ENCODE measurements around the gene ENTR1.
"Not testable (repeated sequence)": the region's sequence is repeated elsewhere in the genome, so short reads cannot be mapped to it uniquely, and the experiment has no call there.

The ENTR1 gene

DNA sequence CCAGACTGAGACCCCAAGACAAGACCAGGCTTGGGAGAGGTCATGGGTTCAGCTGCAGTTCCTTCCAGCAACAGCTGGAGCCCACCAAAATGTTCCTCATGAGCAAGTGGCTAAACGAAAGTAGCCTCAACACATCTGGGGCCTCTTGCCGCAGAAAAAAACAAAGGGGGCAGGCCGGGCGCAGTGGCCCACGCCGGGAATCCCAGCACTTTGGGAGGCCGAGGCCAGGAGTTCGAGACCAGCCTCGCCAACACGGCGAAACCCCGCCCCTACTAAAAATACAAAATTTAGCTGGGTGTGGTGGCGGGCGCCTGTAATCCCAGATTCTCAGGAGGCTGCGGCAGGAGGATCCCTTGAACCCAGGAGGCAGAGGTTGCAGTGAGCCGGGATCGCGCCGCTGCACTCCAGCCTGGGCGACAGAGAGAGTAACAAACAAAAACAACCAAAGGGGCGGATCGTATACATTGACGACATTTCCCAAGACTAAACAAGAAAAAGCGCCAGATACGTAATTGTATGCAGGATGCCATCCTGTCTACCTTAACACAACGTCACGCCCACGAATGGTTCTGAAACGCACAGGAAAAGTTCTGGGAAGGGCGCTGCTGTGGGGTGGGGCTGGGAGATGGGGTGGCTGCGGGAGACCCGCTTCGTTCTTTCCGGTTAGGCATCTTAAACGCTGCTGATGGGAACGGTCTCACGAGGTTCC is 27.6 kb upstream of the ENTR1 start:
- DNase-seq: peak in 1 of 2 donors; percentile 23

DNA sequence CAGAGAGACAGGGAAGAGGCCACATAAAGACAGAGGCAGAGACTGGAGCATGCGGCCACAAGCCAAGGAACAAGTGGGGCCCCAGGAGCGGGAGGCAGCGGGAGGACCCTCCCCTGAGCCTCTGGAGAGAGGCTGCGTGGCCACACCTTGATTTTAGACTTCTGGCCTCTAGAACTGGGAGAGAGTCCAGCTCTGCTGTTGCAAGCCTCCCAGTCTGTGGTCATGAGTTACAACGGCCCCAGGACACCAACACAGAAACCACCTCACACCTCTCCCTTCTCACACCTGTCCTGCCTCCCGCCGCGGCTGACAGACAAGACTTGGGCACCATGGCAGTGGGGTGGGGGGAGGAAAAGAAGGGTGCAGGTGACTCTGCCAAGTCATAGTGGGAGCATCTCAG is 27.0 kb upstream of the ENTR1 start:
- DNase-seq: no peak

DNA sequence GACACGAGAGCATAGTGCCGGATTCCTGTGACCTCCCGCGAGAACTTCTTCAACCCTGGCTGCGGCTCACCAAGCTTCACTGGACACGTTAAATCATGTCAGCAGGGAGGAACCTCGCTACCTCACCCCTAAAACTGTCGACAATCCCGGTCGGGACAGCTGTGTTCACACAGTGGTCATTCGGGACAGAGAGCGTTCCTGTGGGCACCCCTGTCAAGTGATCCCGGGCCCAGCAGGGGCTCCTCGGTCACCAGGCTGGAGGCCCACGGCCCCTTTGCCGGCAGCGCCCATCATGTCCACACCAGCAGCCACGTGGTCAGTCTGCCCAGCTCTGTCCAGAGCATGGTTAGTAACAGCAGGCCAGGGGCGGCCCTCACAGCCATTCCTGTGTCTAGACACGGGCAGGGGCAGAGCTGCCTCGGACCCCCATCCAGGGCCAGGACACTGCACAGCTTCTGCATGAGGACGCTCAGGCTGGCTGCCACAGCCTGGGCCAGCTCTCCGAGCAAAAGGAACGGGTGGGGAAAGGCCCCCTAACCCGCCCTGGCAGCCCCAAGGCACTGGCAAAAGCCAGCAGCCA is 25.7 kb upstream of the ENTR1 start:
- DNase-seq: no peak

DNA sequence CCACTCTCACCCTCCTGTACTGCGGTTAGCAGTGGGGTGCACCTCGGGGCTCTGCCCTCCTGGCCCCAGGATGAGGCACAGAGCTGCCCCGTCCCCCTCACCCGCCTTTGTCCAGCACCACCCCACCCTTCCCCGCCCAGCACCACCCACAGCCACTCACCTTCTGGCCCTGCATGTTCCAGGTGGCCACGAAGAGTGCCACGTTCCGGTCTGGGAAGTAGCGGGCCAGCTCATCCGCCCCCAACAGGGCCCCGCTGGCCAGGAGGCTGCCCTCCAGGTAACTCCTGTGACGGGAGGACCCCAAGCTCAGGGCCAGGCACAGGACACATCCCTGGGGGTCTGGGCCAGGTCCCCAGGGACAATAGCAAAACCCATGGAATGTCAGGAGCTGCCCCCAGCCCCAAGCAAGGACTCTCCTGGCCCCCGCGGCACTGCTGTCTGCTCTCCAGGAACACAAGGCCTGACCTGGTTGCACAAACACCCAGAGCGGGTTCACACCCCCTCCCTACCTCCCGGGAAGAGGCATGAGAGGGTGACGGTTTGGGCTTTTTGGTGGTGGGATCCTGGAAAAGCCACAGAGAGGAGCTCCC is 24.3 kb upstream of the ENTR1 start:
- no peak for DNase-seq

DNA sequence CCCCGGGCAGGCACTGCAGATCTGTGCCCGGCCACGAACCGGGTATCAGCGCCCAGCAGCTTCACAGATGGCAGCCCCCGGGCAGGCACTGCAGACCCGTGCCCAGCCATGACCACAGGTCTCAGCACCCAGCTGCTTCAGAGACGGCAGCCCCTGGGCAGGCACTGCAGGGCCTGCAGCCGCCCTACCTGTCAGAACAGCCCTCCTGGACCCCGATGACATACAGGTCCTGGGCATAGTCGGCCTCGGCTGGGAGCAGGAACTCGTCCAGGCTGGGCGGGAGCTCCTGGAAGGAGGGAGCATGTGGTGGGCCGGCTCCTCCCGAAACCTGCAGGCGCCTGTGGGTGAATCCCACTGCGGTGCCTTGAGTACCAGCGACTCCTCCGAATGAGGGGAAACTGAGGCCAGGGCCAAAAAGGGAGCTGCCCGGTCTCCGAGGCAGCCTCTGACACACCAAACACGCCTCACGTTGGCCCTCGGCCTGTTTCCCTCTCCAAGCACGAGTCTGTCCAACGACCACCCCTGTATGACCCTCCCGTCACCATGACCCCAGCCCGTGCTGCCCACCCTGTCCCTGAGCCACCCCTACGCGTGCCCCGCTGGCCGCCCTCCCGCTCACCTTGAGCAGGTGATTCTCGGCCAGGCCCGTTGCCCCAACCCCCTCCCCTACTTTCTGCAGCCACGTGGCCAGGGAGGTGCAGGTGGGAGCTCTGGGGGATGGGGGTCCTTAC is 23.6 kb upstream of the ENTR1 start:
- DNase-seq: no peak

DNA sequence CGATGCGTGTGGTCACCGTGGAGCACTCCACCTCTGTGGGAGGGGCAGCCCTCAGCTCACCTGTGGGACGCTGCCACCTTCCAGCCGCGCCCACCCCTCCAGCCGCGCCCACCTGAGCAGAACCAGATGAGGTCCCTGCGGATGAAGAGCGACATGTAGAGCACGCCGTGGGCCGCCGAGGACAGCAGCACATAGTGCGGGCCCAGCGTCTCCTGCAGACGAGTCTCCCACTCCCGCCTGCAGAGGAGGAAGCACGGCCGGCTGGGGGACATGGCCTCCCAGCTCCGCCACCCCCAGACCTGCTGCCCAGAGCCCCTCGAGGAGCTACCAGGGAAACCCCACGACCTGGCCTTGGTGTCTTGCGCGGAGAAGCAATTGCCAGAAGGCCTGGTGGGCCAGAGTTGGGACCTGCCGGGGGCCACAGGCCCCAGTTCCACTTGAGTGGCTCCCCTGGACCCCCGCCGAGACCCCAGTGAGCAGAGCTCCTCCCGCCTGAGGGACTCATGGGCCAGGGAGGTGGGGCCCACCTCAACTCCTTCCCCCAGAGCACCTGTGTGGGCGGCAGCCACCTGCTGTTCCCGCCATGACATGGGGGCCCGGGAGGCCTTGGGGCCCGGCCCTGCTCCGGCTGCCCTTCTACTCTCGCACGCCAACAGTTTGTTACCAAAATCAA is 22.8 kb upstream of the ENTR1 start:
- DNase-seq: no peak

DNA sequence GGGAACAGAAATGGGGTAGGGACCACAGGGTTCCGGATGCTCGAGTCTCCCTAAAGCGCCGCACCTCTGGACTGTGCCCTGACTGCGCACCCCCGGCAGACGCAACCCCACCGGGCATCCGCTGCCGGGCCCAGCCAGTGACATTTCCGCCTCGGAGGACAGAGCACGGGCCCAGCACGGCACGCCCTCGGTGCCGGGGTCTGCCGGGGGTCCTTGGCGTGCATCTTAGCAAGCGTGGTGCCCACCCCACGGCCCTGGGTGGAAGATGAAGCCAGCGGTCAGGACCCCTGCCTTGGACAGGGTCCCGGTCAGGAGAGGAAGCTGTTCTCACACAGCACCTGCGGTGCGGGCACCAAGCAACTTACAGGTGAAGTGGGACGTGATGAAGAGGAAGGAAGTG is 22.2 kb upstream of the ENTR1 start:
- no peak for DNase-seq

DNA sequence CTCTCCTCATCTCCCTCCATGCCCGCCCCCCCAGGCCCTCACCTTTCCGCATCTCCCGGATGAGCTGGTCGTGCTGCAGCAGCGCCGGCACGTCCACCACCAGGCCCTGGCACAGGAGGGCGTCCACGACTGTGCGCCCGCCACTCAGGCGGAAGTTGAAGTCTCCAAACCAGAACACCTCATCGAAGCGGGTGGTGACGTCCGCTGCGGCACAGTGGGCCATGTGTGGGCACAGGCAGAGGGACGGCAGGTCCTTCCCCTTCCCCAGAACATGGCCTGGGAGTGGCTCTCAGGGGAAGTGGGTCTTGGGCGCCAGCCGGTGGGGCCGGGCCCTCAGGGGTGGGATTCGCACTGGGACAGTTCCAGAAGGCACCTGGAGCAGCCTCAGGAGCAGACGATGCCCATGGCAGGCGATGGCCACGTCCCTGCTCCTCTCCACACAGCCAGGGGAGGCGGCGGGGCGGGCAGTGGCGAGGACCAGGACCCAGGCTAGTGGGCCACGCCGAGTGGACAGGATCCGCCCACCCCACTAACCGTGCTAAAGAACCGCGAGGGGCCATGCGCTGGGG is 21.5 kb upstream of the ENTR1 start:
- DNase-seq: no peak

DNA sequence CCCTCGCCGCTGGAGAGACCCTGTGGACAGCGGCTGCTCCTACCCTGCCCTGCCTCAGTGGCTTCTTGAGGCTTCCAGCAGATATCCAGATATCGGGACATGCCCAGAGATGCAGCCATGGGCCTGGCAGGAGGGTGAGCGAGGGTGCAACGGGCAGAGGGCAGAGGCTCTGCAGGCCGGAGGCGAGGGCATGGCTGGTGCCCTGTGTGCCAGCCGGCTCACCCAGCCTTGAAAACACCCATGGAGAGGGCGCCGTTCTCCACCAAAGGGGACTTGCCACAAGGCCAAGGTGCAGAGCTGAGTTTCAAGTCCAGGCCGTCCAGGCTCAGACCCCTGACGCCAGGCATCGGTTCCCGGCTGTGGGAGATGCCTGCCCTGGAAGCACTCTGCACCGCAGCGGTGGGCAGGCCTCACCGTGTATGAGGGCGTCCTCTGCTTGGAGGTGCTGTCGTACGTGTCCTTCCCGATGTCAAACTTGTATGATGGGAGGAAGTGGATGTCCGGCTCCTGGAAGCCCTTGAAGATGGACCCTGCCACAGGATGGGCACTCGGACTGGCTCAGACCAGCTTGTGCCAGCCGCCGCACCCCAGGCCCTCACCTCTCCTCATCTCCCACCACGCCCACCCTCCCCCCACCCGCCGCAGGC is 20.3 kb upstream of the ENTR1 start:
- DNase-seq: no peak

DNA sequence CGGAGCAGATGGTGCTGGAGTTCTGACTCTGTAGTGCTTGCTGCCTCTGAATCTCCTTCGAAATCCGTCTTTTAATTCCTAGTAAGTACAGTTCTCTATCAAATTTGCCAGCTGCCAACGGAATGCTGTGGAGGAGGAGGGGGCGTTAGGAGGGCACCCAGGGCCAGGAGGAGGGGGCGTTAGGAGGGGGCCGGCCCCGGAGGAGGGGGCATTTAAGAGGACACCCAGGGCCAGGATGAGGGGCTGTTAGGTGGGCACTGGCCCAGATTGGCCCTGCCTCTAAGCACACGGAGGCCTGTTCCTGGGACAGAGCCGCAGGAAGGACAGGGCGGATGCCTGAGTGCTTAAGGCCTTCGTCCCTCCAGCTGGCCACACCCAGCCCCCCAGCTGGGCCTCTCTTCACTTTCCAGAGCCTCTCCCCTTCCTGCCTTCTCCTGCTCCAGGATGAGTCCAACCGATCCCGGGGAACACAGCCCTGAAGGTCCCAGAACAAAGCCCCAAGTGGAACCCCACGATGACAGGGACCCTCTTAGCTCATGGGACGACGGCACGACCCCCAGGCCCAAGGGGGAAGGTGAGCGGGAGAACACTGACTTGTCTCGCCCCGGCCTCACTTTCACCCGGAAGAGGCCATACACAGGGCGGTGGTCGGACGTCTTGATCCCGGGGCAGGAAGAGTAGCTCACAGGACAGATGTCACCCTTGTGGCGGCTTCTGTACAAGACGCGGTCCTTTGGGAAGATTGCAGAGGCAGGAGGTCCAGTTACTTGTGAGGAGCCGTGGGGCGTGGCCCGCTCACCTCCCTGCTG is 19.5 kb upstream of the ENTR1 start:
- no peak for DNase-seq

DNA sequence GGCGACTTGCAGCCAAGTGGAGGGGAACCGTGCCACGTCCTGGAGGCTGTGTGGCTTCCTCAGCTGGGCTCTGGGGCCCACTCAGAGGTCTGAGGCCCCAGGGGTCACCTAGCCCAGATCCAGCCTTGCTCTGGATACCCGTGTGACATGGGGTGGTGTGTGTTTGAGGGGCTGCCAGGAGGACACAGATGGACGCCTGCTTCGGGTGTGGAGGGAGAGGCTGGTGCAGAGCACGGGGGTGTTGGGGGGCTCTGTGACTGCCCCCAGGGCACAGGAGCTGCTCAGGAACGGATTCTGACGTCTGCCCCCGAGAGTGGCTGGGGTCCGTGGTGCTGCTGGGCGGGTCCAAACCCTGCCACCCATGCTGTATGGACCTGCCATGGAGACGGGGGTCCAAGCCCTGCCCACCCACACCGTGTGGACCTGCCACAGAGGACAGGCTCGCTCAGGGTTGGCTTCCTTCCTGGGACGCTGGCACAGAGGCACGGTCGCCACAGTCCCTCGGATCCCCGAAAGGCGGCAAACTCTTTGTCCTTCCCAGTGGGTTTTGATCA is 18.7 kb upstream of the ENTR1 start:
- DNase-seq: no peak

DNA sequence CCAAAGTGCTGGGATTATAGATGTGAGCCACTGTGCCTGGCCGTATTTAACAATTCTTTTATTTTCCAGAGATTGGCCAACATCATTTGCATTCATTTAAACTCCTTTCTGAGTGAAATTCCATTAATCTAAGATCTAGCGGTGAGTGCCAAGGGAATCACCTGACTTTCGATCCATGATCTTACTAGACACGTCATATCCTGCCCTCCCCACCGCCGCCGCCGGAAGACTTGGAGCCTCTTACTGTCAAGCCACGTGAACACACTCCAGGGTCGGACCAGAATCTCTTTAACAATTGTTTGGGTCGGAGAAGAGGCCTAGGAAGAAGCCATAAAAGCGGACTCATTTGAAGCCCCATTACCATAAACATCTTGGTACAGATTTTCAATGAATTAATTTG is 16.4 kb upstream of the ENTR1 start:
- no peak for DNase-seq

DNA sequence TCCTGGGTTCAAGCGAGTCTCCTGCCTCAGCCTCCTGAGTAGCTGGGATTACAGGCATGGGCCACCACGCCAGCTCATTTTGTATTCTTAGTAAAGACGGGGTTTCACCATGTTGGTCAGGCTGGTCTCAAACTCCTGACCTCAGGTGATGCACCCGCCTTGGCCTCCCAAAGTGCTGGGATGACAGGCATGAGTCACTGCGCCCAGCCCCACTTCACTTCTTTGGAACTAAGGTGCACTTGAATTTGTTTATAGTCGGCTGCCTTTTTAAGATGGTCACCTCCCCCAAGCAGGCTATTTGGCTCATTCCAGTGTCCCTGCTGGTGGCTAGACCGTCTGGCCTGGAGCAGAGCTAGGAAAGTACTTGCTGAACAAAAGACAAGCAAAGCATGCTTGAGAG is 15.0 kb upstream of the ENTR1 start:
- not testable (repeated sequence) for DNase-seq

DNA sequence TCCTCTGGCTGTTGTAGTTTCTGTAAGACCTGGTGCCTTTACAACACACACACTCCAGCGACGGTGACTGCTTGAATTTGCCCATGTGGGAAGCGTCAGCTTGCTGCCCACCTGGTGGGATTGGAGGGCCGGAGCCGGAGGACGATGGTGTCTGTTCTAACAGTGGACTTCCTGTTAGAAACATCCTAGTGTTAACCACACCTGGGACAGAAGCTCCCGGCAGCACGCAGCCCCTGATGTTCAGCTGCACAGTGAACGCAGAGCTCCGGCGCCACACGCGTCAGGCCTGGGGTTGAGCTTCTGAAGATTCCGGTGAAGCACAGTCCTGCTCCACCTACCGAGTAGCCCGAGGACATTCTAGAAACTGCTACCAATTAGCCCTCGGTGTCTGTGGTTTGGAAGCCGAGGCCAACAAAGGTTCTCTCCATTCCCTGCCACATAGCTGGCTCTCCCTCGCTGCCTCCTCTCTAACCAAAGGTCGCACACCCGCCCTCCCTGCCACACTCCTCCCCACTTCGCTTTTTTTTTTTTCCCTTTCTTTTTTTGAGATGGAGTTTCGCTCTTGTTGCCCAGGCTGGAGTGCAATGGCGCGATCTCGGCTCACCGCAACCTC is 14.4 kb upstream of the ENTR1 start:
- no peak for DNase-seq

DNA sequence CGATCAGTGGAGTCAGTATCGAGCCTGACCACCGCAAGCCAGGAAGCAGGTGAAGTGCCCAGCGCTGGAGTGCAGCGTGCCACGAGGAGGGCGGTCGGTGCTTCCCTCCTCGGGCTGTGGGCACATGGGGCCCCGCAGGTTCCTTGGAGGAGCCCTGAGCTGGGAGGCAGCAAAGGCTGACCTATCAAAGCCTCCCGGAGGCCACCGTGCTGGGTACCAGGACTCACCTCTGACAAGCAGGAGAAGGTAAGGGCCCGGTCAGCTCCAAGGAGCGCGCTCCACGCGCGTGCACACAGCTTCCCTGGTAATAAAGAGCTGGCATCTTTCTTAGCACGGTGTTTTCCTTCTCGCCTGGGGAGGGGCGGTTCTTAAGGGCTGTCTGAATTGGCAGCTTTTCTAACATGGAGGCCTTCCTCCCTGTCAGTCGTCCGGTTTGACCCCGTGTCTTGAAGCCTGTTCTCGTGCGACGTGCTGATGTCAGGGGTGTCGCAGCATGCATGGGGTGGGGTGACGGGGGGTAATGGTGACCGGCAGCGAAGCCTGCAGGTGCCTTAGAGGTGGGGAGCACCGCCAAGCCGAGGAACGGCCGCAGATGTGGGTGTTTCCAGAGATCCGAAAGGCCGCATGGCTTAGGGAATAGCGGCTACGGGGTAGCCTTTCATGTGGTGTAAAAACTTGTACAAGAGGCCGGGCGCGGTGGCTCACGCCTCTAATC is 13.2 kb upstream of the ENTR1 start:
- no peak for DNase-seq

DNA sequence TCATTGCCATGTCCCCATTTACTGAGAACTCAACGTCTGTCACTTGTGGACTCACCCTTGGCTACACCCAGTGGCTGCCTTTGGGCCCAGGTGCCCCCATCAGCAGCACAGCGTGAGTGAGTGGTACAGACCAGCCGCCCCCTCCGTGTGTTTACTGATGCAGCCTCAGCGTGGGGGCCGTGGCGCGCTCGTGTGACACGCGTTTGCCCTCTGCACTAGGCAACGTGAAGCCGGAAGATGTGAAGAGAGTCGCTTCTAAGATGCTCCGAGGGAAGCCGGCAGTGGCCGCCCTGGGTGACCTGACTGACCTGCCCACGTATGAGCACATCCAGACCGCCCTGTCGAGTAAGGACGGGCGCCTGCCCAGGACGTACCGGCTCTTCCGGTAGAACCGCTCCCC is 12.5 kb upstream of the ENTR1 start:
- no peak for DNase-seq

DNA sequence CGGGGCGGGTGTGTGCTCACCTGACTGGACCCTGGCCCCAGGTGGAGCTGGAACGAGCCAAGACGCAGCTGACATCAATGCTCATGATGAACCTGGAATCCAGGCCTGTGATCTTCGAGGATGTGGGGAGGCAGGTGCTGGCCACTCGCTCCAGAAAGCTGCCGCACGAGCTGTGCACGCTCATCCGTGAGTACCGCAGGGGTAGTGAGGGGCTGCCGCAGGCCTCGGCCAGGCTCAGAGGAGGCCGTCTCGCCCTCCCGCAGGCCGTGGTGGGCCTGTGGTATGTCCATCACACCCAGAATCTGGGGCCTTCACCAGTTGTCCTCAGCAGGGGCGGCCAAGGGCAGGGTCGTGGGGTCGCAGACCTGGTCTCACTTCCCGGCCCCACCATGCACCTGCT is 11.4 kb upstream of the ENTR1 start:
- no peak for DNase-seq

DNA sequence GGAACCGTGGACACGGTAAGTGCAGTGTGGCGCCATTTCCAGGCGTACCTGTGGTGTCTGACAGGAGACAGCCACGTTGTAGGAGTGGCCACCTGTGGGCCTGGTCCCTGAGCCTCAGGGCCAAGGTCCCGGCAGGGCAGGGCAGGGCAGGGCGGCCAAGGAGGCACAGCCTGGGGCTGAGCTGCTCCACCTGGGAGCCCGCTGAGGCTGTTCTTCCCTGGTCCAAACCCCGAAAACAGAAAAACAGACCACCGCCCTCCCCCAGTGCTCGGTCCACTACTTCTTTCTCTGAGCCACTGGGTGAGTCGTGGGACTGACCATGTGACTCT is 8.6 kb upstream of the ENTR1 start:
- no peak for DNase-seq

DNA sequence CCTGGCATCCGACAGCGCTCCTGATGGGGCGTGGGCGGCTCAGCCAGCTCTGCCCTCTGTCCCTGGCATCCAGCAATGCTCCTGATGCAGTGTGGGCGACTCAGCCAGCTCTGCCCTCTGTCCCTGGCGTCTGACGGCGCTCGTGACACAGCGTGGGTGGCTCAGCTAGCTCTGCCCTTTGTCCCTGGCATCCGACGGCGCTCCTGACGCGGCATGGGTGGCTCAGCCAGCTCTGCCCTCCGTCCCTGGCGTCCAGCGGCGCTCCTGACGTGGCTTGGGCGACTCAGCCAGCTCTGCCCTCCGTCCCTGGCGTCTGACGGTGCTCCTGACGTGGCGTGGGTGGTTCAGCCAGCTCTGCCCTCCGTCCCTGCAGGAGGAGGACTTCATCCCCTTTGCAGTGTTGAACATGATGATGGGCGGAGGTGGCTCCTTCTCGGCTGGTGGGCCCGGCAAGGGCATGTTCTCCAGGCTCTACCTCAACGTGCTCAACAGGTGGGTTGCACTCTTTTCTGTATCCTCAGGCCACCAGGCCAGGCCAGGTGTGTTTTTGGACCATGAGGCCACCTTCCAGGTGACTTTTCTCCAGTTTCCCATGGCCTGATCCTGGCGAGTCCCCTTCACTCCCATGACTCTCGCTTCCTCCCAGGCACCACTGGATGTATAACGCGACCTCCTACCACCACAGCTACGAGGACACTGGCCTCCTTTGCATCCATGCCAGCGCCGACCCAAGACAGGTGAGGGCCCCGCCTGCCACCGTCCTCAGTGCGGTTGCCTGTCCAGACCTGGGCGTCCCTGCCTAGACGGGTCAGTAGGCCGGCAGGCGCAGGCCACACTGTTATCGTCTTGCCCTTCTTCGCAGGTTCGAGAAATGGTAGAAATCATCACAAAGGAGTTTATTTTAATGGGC is 8.0 kb upstream of the ENTR1 start:
- no peak for DNase-seq

Measured in CD4-positive, alpha-beta T cell treated with Interleukin-1 beta for 1 hour (primary cell).